H54 (cell line): ENCODE measurements around the gene PCDHGA1.
A peak's percentile ranks its signal among the peaks of the same experiment; 100 is the strongest.
"Not testable (repeated sequence)": the region's sequence is repeated elsewhere in the genome, so short reads cannot be mapped to it uniquely, and the experiment has no call there.

Source experiments
- DNase-seq: peaks from one replicate; pipeline ENCODE4 v3.0.0; 2011; ENCODE audit warnings: low spot score, mixed read lengths; ENCODE audit not compliant: insufficient read length
- FAIRE-seq: peaks from 3 replicates; lab custom pipeline; 2011; peaks lifted over from hg19 to GRCh38; lab: Jason Lieb, UNC
- POLR2A ChIP-seq: IDR thresholded peaks from 2 replicates; pipeline ENCODE4 v1.6.1; 2011; ENCODE audit warnings: low read depth, mild to moderate bottlenecking, low read length

The PCDHGA1 gene

GRCh38 chr5:141330299-141331080 is at the start of gene PCDHGA1:
TSS of gene PCDHGA1 (plus strand) at chr5:141330514.
- no peak for FAIRE-seq
- DNase-seq = no peak

GRCh38 chr5:141298376-141298775 is 31.9 kb upstream of the PCDHGA1 start:
- no peak for DNase-seq
- no peak for FAIRE-seq
- TF ChIP-seq POLR2A = no peak

More at GRCh38 chr5:141330299-141331080, at the start of gene PCDHGA1:
- no peak for TF ChIP-seq POLR2A

- DNase-seq (no peak), FAIRE-seq (no peak)
Observed at GRCh38 chr5:141303756-141304155, 26.6 kb upstream of the PCDHGA1 start, which contains the start of gene SLC25A2. TSS of gene SLC25A2 (minus strand) at chr5:141304049. CDS start at chr5:141303865, 184 bp downstream.

GRCh38 chr5:141306630-141307029 is 23.7 kb upstream of the PCDHGA1 start:
- no peak for DNase-seq
- no peak for TF ChIP-seq POLR2A
- FAIRE-seq = no peak

More at GRCh38 chr5:141303756-141304155, 26.6 kb upstream of the PCDHGA1 start, which contains the start of gene SLC25A2:
- no peak for TF ChIP-seq POLR2A

- FAIRE-seq = no peak
- no peak for DNase-seq
- no peak for TF ChIP-seq POLR2A
Observed at GRCh38 chr5:141313711-141314110, 16.6 kb upstream of the PCDHGA1 start.

GRCh38 chr5:141316963-141317362 is 13.4 kb upstream of the PCDHGA1 start:
- not testable (repeated sequence) for FAIRE-seq, DNase-seq

GRCh38 chr5:141319202-141319601 is 11.1 kb upstream of the PCDHGA1 start:
- no peak for FAIRE-seq
- DNase-seq = no peak

GRCh38 chr5:141319699-141320098 is 10.6 kb upstream of the PCDHGA1 start:
- TF ChIP-seq POLR2A = no peak
- DNase-seq (no peak), FAIRE-seq (no peak)

More at GRCh38 chr5:141319202-141319601, 11.1 kb upstream of the PCDHGA1 start:
- no peak for TF ChIP-seq POLR2A

GRCh38 chr5:141320225-141321169 is 9.8 kb upstream of the PCDHGA1 start, which contains the start of gene TAF7:
TSS of gene TAF7 (minus strand) at chr5:141320784. CDS start at chr5:141320044, 740 bp downstream.
- peak; percentile 86 for TF ChIP-seq POLR2A
- DNase-seq (peak; percentile 65), FAIRE-seq (peak; percentile 83)

GRCh38 chr5:141322261-141322660 is 8.1 kb upstream of the PCDHGA1 start:
- no peak for TF ChIP-seq POLR2A
- DNase-seq (no peak), FAIRE-seq (no peak)

GRCh38 chr5:141326088-141326854 is 4.0 kb upstream of the PCDHGA1 start:
- TF ChIP-seq POLR2A = no peak
- FAIRE-seq (no peak), DNase-seq (peak; percentile 38)

GRCh38 chr5:141328231-141328630 is 2.1 kb upstream of the PCDHGA1 start:
- TF ChIP-seq POLR2A = no peak
- DNase-seq (no peak), FAIRE-seq (no peak)

GRCh38 chr5:141332571-141332970 is 2.3 kb downstream of the PCDHGA1 start:
- FAIRE-seq, DNase-seq: not testable (repeated sequence)
